ENCODE results near the gene CCNA2. TPM values are rescaled to one million over a fixed set of nuclear protein-coding genes. Genes with fewer than 3 reads are reported as not detected.
A peak's percentile ranks its signal among the peaks of the same experiment; 100 is the strongest.

Gene CCNA2
- total RNA-seq, 1 donor from 2014 or later: 6.2 TPM

- Mint-ChIP-seq H3K27me3 (ENCODE audit: low read depth, unreplicated experiment) (no peaks in the 10 kb centered on the region), H3K4me1 (ENCODE audit: low read depth, unreplicated experiment) (peaks cover 6% of the 10 kb centered on the region), H3K27ac (ENCODE audit: unreplicated experiment) (no peak overlapping the region), H3K36me3 (ENCODE audit: low read depth, unreplicated experiment) (no peaks in the 10 kb centered on the region), H3K9me3 (ENCODE audit: unreplicated experiment) (no peaks in the 10 kb centered on the region), H3K4me3 (ENCODE audit: unreplicated experiment) (no peak overlapping the region)
- no peak overlapping the region for H2AFZ ChIP-seq (ENCODE audit: low read depth, low read length)
- H3K36me3 ChIP-seq (ENCODE audit: insufficient read depth, low read length): no peaks in the 10 kb centered on the region
- no peak for TF ChIP-seq CTCF (IDR thresholded peaks at IDR 0.05; ENCODE audit: insufficient read depth, low read depth, low read length)
- TF ChIP-seq EZH2 (IDR thresholded peaks at IDR 0.05; ENCODE audit: insufficient read depth, low read length): no peak
- FAIRE-seq: no peak
- no peak overlapping the region for H3K4me3 ChIP-seq (ENCODE audit: insufficient read depth, low read depth, low read length)
- no peaks in the 10 kb centered on the region for H3K9me3 ChIP-seq (ENCODE audit: insufficient read depth, low read depth, low read length)
- H3K4me2 ChIP-seq (ENCODE audit: low read length): no peak overlapping the region
- no peak for DNase-seq (ENCODE audit: low read depth)
- H4K20me1 ChIP-seq (ENCODE audit: insufficient read depth, low read length): no peaks in the 10 kb centered on the region
- H3K27ac ChIP-seq (ENCODE audit: low read depth, low read length): no peak overlapping the region
- H3K27me3 ChIP-seq (ENCODE audit: insufficient read depth, low read length): no peaks in the 10 kb centered on the region
- no peak overlapping the region for H3K9ac ChIP-seq (ENCODE audit: low read length)
- peaks cover 35% of the 10 kb centered on the region for H3K79me2 ChIP-seq (ENCODE audit: insufficient read depth, low read length)
- H3K4me1 ChIP-seq (ENCODE audit: insufficient read depth, low read length): peaks cover 4% of the 10 kb centered on the region
Measured at GRCh38 chr4:121824950-121825349, 1.3 kb upstream of the CCNA2 start.

GRCh38 chr4:121824171-121824527 is 466 bp upstream of the CCNA2 start:
- DNase-seq (ENCODE audit: low read depth): no peak
- peak; percentile 45 for FAIRE-seq
- Histone ChIP-seq H3K27ac (ENCODE audit: low read depth, low read length) (peak overlapping the region; percentile 72), H3K4me3 (ENCODE audit: insufficient read depth, low read depth, low read length) (peak overlapping the region; percentile 82), H3K36me3 (ENCODE audit: insufficient read depth, low read length) (peaks cover 1% of the 10 kb centered on the region), H2AFZ (ENCODE audit: low read depth, low read length) (peak overlapping the region; percentile 84), H4K20me1 (ENCODE audit: insufficient read depth, low read length) (no peaks in the 10 kb centered on the region), H3K9ac (ENCODE audit: low read length) (peak overlapping the region; percentile 82), H3K79me2 (ENCODE audit: insufficient read depth, low read length) (peaks cover 38% of the 10 kb centered on the region), H3K4me1 (ENCODE audit: insufficient read depth, low read length) (peaks cover 9% of the 10 kb centered on the region), H3K4me2 (ENCODE audit: low read length) (peak overlapping the region; percentile 95), H3K27me3 (ENCODE audit: insufficient read depth, low read length) (no peaks in the 10 kb centered on the region), H3K9me3 (ENCODE audit: insufficient read depth, low read depth, low read length) (no peaks in the 10 kb centered on the region)
- TF ChIP-seq CTCF (IDR thresholded peaks at IDR 0.05; ENCODE audit: insufficient read depth, low read depth, low read length) (no peak), EZH2 (IDR thresholded peaks at IDR 0.05; ENCODE audit: insufficient read depth, low read length) (no peak)
- peak overlapping the region; percentile 96 for H3K4me3 Mint-ChIP-seq (ENCODE audit: unreplicated experiment)
- no peaks in the 10 kb centered on the region for H3K27me3 Mint-ChIP-seq (ENCODE audit: low read depth, unreplicated experiment)
- H3K27ac Mint-ChIP-seq (ENCODE audit: unreplicated experiment): peak overlapping the region; percentile 88
- no peaks in the 10 kb centered on the region for H3K36me3 Mint-ChIP-seq (ENCODE audit: low read depth, unreplicated experiment)
- peaks cover 8% of the 10 kb centered on the region for H3K4me1 Mint-ChIP-seq (ENCODE audit: low read depth, unreplicated experiment)
- H3K9me3 Mint-ChIP-seq (ENCODE audit: unreplicated experiment): no peaks in the 10 kb centered on the region

- no peak for FAIRE-seq
Measured at GRCh38 chr4:121822796-121823504, 733 bp downstream of the CCNA2 start.

More at GRCh38 chr4:121822796-121823504, 733 bp downstream of the CCNA2 start:
- Histone ChIP-seq H2AFZ (ENCODE audit: low read depth, low read length) (peak overlapping the region; percentile 73), H3K27me3 (ENCODE audit: insufficient read depth, low read length) (no peaks in the 10 kb centered on the region), H3K27ac (ENCODE audit: low read depth, low read length) (peak overlapping the region; percentile 72), H4K20me1 (ENCODE audit: insufficient read depth, low read length) (no peaks in the 10 kb centered on the region), H3K4me1 (ENCODE audit: insufficient read depth, low read length) (peaks cover 10% of the 10 kb centered on the region), H3K4me2 (ENCODE audit: low read length) (peak overlapping the region; percentile 95), H3K79me2 (ENCODE audit: insufficient read depth, low read length) (peaks cover 41% of the 10 kb centered on the region), H3K36me3 (ENCODE audit: insufficient read depth, low read length) (peaks cover 12% of the 10 kb centered on the region), H3K9ac (ENCODE audit: low read length) (peak overlapping the region; percentile 82), H3K9me3 (ENCODE audit: insufficient read depth, low read depth, low read length) (no peaks in the 10 kb centered on the region), H3K4me3 (ENCODE audit: insufficient read depth, low read depth, low read length) (peak overlapping the region; percentile 82)
- peak; percentile 18 for DNase-seq (ENCODE audit: low read depth)
- TF ChIP-seq CTCF (IDR thresholded peaks at IDR 0.05; ENCODE audit: insufficient read depth, low read depth, low read length): peak; percentile 2
- no peak for TF ChIP-seq EZH2 (IDR thresholded peaks at IDR 0.05; ENCODE audit: insufficient read depth, low read length)
- peak overlapping the region; percentile 63 for H3K27ac Mint-ChIP-seq (ENCODE audit: unreplicated experiment)
- no peaks in the 10 kb centered on the region for H3K27me3 Mint-ChIP-seq (ENCODE audit: low read depth, unreplicated experiment)
- H3K9me3 Mint-ChIP-seq (ENCODE audit: unreplicated experiment): no peaks in the 10 kb centered on the region
- H3K36me3 Mint-ChIP-seq (ENCODE audit: low read depth, unreplicated experiment): no peaks in the 10 kb centered on the region
- H3K4me3 Mint-ChIP-seq (ENCODE audit: unreplicated experiment): peak overlapping the region; percentile 96
- H3K4me1 Mint-ChIP-seq (ENCODE audit: low read depth, unreplicated experiment): peaks cover 11% of the 10 kb centered on the region
